Lower leg skin (tissue), 4 donors: ENCODE measurements around the gene GASK1A. TPM values are rescaled to one million over a fixed set of nuclear protein-coding genes. Genes with fewer than 3 reads are reported as not detected.

Source experiments
- DNase-seq, 2 donors: peaks; one replicate each; pipeline ENCODE4 v3.0.0-alpha.2; 2019; ENCODE audit warnings: low spot score in 2 of 2
- H3K4me3 ChIP-seq: fragments of 200-600 bp; sonication (generic); 2 replicates; pipeline ENCODE4 v1.5.1; 2017; ENCODE audit warnings: mild to moderate bottlenecking, low read depth; ENCODE audit not compliant: poor library complexity, severe bottlenecking
- CTCF ChIP-seq, 3 donors: fragments of 450-650 bp; IDR thresholded peaks; one replicate each; pipeline ENCODE4 v1.5.1; 2016; ENCODE audit warnings: antibody characterized with exemption in 3 of 3, mild to moderate bottlenecking in 3 of 3, moderate library complexity in 2 of 3
- POLR2A ChIP-seq, 2 donors: fragments of 450-650 bp; IDR thresholded peaks; one replicate each; pipeline ENCODE4 v1.6.1; 2016 to 2017; ENCODE audit warnings: antibody characterized with exemption in 2 of 2, mild to moderate bottlenecking in 1 of 2, moderate library complexity in 1 of 2
- WGBS, 2 donors: methylation state at CpG; one replicate each; pipeline ENCODE4 v1.1.5; 2018; 5-methylcytosine and 5-hydroxymethylcytosine counted together
- intact Hi-C: fragments of 100-400 bp; cut with DNase I; formaldehyde crosslinking; loops from one replicate; pipeline ENCODE4 v1.15.0; 2023; ENCODE audit warnings: low total_unique reads
- total RNA-seq, 4 donors: library from RNA; depleted of rRNA; stranded (reverse); fragments of >200 nt; gene quantifications; one replicate each; pipeline ENCODE4 v1.1.0, GENCODE V29; 2016

GASK1A gene
- total RNA-seq, 4 donors from 2014 or later: 1.4 to 5.6 (median 3.3) TPM

- WGBS, 2 donors: 90 to 91% methylated on average over 15 of the region's 15 CpGs
- peak in 1 of 2 donors; percentile 43 for DNase-seq
- intact Hi-C loops: no loop called here
- no peak for TF ChIP-seq CTCF (IDR thresholded peaks at IDR 0.05)
- TF ChIP-seq POLR2A (IDR thresholded peaks at IDR 0.05): no peak
- no peak overlapping the region for H3K4me3 ChIP-seq
Measured at GRCh38 chr3:43055806-43056770, 77.0 kb downstream of the GASK1A start.

GRCh38 chr3:43059456-43059855, 80.3 kb downstream of the GASK1A start:
- TF ChIP-seq CTCF (IDR thresholded peaks at IDR 0.05): no peak
- TF ChIP-seq POLR2A (IDR thresholded peaks at IDR 0.05): no peak
- intact Hi-C loops: no loop called here
- 96% methylated on average over 1 of the region's 1 CpG for WGBS, 2 donors

GRCh38 chr3:43061101-43061895, 82.2 kb downstream of the GASK1A start:
- no peak overlapping the region for H3K4me3 ChIP-seq
- TF ChIP-seq POLR2A (IDR thresholded peaks at IDR 0.05) (no peak), CTCF (IDR thresholded peaks at IDR 0.05) (no peak)
- intact Hi-C loops: no loop called here
- peak in 1 of 2 donors; percentile 52 for DNase-seq
- 85 to 88% methylated on average over 8 of the region's 8 CpGs for WGBS, 2 donors

More at GRCh38 chr3:43059456-43059855, 80.3 kb downstream of the GASK1A start:
- no peak for DNase-seq
- H3K4me3 ChIP-seq: no peak overlapping the region

- WGBS, 2 donors: 86 to 88% methylated on average over 5 of the region's 5 CpGs
- TF ChIP-seq POLR2A (IDR thresholded peaks at IDR 0.05): no peak
- no peak for TF ChIP-seq CTCF (IDR thresholded peaks at IDR 0.05)
- no peak overlapping the region for H3K4me3 ChIP-seq
- peak in 1 of 2 donors; percentile 37 for DNase-seq
- intact Hi-C loops: no loop called here
Measured at GRCh38 chr3:43062040-43062563, 83.0 kb downstream of the GASK1A start.

GRCh38 chr3:43062564-43063040, 83.5 kb downstream of the GASK1A start:
- TF ChIP-seq CTCF (IDR thresholded peaks at IDR 0.05) (no peak), POLR2A (IDR thresholded peaks at IDR 0.05) (no peak)
- intact Hi-C loops: no loop called here
- peak in 1 of 2 donors; percentile 76 for DNase-seq
- no peak overlapping the region for H3K4me3 ChIP-seq
- WGBS, 2 donors: 69 to 76% methylated on average over 8 of the region's 8 CpGs
